H9 (cell line): ENCODE measurements around the gene BRD7. TPM values are rescaled to one million over a fixed set of nuclear protein-coding genes. Genes with fewer than 3 reads are reported as not detected.
A peak's percentile ranks its signal among the peaks of the same experiment; 100 is the strongest.

Experiments used
- DNase-seq: peaks from one replicate; pipeline ENCODE4 v3.0.0-alpha.2; 2017
- H2AFZ ChIP-seq: one replicate; pipeline ENCODE4 v1.6.1; 2013; ENCODE audit warnings: mild to moderate bottlenecking, low read length, control low read depth, moderate library complexity
- H2AK5ac ChIP-seq: 2 replicates; pipeline ENCODE4 v1.6.1; 2013; ENCODE audit warnings: low read length, control low read depth, mixed read lengths; ENCODE audit not compliant: insufficient read length
- H2BK120ac ChIP-seq: one replicate; pipeline ENCODE4 v1.6.1; 2013; ENCODE audit warnings: low read depth, mild to moderate bottlenecking, low read length, control low read depth, inconsistent platforms; ENCODE audit not compliant: poor library complexity, severe bottlenecking
- H2BK12ac ChIP-seq: 2 replicates; pipeline ENCODE4 v1.6.1; 2013; ENCODE audit warnings: low read length, control low read depth, mixed read lengths, low read depth; ENCODE audit not compliant: insufficient read length
- H2BK15ac ChIP-seq: 2 replicates; pipeline ENCODE4 v1.6.1; 2013; ENCODE audit warnings: low read depth, low read length, control low read depth
- H2BK20ac ChIP-seq: one replicate; pipeline ENCODE4 v1.6.1; 2013; ENCODE audit warnings: low read depth, mild to moderate bottlenecking, low read length, control low read depth, inconsistent platforms; ENCODE audit not compliant: poor library complexity, severe bottlenecking
- H2BK5ac ChIP-seq: 2 replicates; pipeline ENCODE4 v1.6.1; 2013; ENCODE audit warnings: low read length, control low read depth, mixed read lengths; ENCODE audit not compliant: insufficient read length
- H3K14ac ChIP-seq: 2 replicates; pipeline ENCODE4 v1.6.1; 2013; ENCODE audit warnings: low read length, control low read depth; ENCODE audit not compliant: insufficient read depth
- H3K18ac ChIP-seq: 2 replicates; pipeline ENCODE4 v1.6.1; 2013; ENCODE audit warnings: low read depth, mild to moderate bottlenecking, mixed read lengths, low read length, control low read depth; ENCODE audit not compliant: insufficient read length
- H3K23ac ChIP-seq: 2 replicates; pipeline ENCODE4 v1.6.1; 2013; ENCODE audit warnings: low read length, control low read depth, mixed read lengths, low read depth; ENCODE audit not compliant: insufficient read length
- H3K23me2 ChIP-seq: 2 replicates; pipeline ENCODE4 v1.6.1; 2013; ENCODE audit warnings: low read depth, mild to moderate bottlenecking, mixed read lengths, low read length, control low read depth; ENCODE audit not compliant: insufficient read length, poor library complexity, severe bottlenecking
- H3K27ac ChIP-seq: 2 replicates; pipeline ENCODE4 v1.5.1; 2013; ENCODE audit warnings: low read length, control low read depth, mixed read lengths, low read depth; ENCODE audit not compliant: insufficient read length
- H3K27me3 ChIP-seq: 2 replicates; pipeline ENCODE4 v1.6.1; 2013; ENCODE audit warnings: low read length, control low read depth, inconsistent platforms; ENCODE audit not compliant: insufficient read depth
- H3K4ac ChIP-seq: 2 replicates; pipeline ENCODE4 v1.6.1; 2013; ENCODE audit warnings: low read depth, mild to moderate bottlenecking, control low read depth, inconsistent platforms, low read length, moderate library complexity
- H3K4me1 ChIP-seq: 2 replicates; pipeline ENCODE4 v1.6.1; 2013; ENCODE audit warnings: low read length, control low read depth, inconsistent platforms; ENCODE audit not compliant: insufficient read depth
- H3K4me2 ChIP-seq: 2 replicates; pipeline ENCODE4 v1.6.1; 2013; ENCODE audit warnings: low read length, control low read depth, mixed read lengths; ENCODE audit not compliant: insufficient read length, insufficient read depth
- H3K56ac ChIP-seq: 2 replicates; pipeline ENCODE4 v1.6.1; 2013; ENCODE audit warnings: low read depth, mild to moderate bottlenecking, mixed read lengths, low read length, control low read depth; ENCODE audit not compliant: insufficient read length
- H3K79me1 ChIP-seq: 2 replicates; pipeline ENCODE4 v1.6.1; 2013; ENCODE audit warnings: low read depth, mild to moderate bottlenecking, moderate library complexity, low read length, control low read depth, inconsistent platforms; ENCODE audit not compliant: insufficient read depth, poor library complexity, severe bottlenecking
- H3K79me2 ChIP-seq: 2 replicates; pipeline ENCODE4 v1.6.1; 2013; ENCODE audit warnings: low read length, control low read depth, inconsistent platforms; ENCODE audit not compliant: insufficient read depth
- H3K9ac ChIP-seq: 2 replicates; pipeline ENCODE4 v1.6.1; 2013; ENCODE audit warnings: low read length, control low read depth, mixed read lengths; ENCODE audit not compliant: insufficient read length; ENCODE audit errors: extremely low read depth
- H3K9me3 ChIP-seq: one replicate; pipeline ENCODE4 v1.6.1; 2013; ENCODE audit warnings: low read depth, low read length, inconsistent platforms; ENCODE audit not compliant: control insufficient read depth
- H3T11ph ChIP-seq: one replicate; pipeline ENCODE4 v1.6.1; 2013; ENCODE audit warnings: mild to moderate bottlenecking, low read length, control low read depth, inconsistent platforms
- H4K20me1 ChIP-seq: one replicate; pipeline ENCODE4 v1.6.1; 2013; ENCODE audit not compliant: control insufficient read depth, insufficient read length, insufficient read depth
- H4K5ac ChIP-seq: 2 replicates; pipeline ENCODE4 v1.6.1; 2013; ENCODE audit warnings: low read depth, mild to moderate bottlenecking, mixed read lengths, low read length, control low read depth; ENCODE audit not compliant: insufficient read length
- H4K8ac ChIP-seq: replicated peaks from 2 replicates; pipeline ENCODE4 v1.6.1; 2013; ENCODE audit warnings: low read length, control low read depth, mixed read lengths, low read depth; ENCODE audit not compliant: insufficient read length
- H4K91ac ChIP-seq: 2 replicates; pipeline ENCODE4 v1.6.1; 2013; ENCODE audit warnings: low read depth, mild to moderate bottlenecking, moderate library complexity, mixed read lengths, low read length, control low read depth; ENCODE audit not compliant: insufficient read length
- H3K27ac Mint-ChIP-seq, 3 experiments: 2 replicates in 2 of 3; 3 replicates in 1 of 3; pipeline ENCODE4 v1.8.0; 2020 to 2021; ENCODE audit warnings: mixed read lengths in 3 of 3, mild to moderate bottlenecking in 1 of 3, moderate library complexity in 1 of 3
- H3K27me3 Mint-ChIP-seq: 2 replicates; pipeline ENCODE4 v1.8.0; 2021; ENCODE audit warnings: low read depth, mild to moderate bottlenecking, moderate library complexity, mixed read lengths
- H3K36me3 Mint-ChIP-seq, 3 experiments: 2 replicates in 2 of 3; 3 replicates in 1 of 3; pipeline ENCODE4 v1.8.0; 2020 to 2021; ENCODE audit warnings: low read depth in 3 of 3, mixed read lengths in 3 of 3; ENCODE audit not compliant: insufficient read depth in 1 of 3
- H3K4me1 Mint-ChIP-seq, 2 experiments: 2 replicates each; pipeline ENCODE4 v1.8.0; 2020; ENCODE audit warnings: mixed read lengths in 2 of 2
- H3K4me3 Mint-ChIP-seq, 2 experiments: 2 replicates in 1 of 2; 3 replicates in 1 of 2; pipeline ENCODE4 v1.8.0; 2020 to 2021; ENCODE audit warnings: mild to moderate bottlenecking in 2 of 2, mixed read lengths in 2 of 2, moderate library complexity in 1 of 2
- H3K9me3 Mint-ChIP-seq, 2 experiments: 2 replicates in 1 of 2; 3 replicates in 1 of 2; pipeline ENCODE4 v1.8.0; 2020; ENCODE audit warnings: mild to moderate bottlenecking in 2 of 2, mixed read lengths in 2 of 2, moderate library complexity in 1 of 2
- CTCF ChIP-seq: fragments of 200-600 bp; sonication (generic); conservative IDR thresholded peaks from 3 replicates; pipeline ENCODE4 v1.8.0; 2021; ENCODE audit warnings: antibody characterized with exemption, mild to moderate bottlenecking
- WGBS: extraction: QIAGEN DNeasy Blood & Tissue Kit; methylation state at CpG from one replicate; pipeline ENCODE4 v1.1.7; 2013; ENCODE audit warnings: missing lambda C conversion rate, low lambda C conversion rate, mixed read lengths; ENCODE audit not compliant: insufficient read length; ENCODE audit errors: extremely low coverage; 5-methylcytosine and 5-hydroxymethylcytosine counted together
- total RNA-seq: library from RNA; stranded (reverse); gene quantifications from 2 replicates; pipeline ENCODE4 v1.2.1, GENCODE V29; 2021

The BRD7 gene
- total RNA-seq, 1 experiment from 2014 or later: 112 TPM

DNA sequence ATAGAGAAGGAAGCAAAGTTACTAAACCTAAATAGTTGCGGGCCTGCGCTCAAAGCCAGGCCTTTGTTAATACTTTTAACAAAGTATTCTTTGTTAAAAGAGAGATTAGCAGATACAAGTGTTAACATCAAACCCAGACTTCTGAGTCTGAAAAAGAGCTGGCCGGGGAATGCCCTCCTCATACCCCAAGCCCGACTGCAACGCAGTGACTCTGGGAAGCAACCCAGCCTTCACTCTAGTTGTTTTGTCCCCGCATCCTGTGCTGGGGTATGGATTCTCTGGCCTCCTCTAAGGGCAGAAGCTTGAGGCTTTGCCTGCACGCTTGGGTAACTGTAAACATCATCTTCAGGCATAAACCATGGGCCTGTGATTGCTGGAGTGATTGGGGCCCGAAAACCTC lies 54.1 kb downstream of the BRD7 start:
- no peaks in the 10 kb centered on the region for H4K20me1 ChIP-seq
- Mint-ChIP-seq H3K4me1 (peaks cover 0 to 6% of the 10 kb centered on the region in 2 experiments; a peak in 1 of 4 replicates), H3K4me3 (no peak overlapping the region), H3K27me3 (no peaks in the 10 kb centered on the region), H3K36me3 (peaks cover 3 to 64% (median 39%) of the 10 kb centered on the region in 3 experiments; a peak in 5 of 7 replicates), H3K27ac (peak overlapping the region in 2 of 3 experiments; percentile 80 to 87; a peak in 5 of 7 replicates), H3K9me3 (no peaks in the 10 kb centered on the region)
- no peak overlapping the region for H3K4me2 ChIP-seq
- H2BK12ac ChIP-seq: no peak overlapping the region
- no peak overlapping the region for H3K4ac ChIP-seq
- no peaks in the 10 kb centered on the region for H3K27me3 ChIP-seq
- no CpG with 5 or more reads among the region's 8 CpGs for WGBS
- no peak overlapping the region for H2AK5ac ChIP-seq
- no peak overlapping the region for H2BK5ac ChIP-seq
- no peaks in the 10 kb centered on the region for H3K79me1 ChIP-seq
- no peak overlapping the region for H4K5ac ChIP-seq
- H3K18ac ChIP-seq: no peak overlapping the region
- H4K8ac ChIP-seq: no peak overlapping the region
- no peaks in the 10 kb centered on the region for H3K4me1 ChIP-seq
- no peak overlapping the region for H3T11ph ChIP-seq
- no peak overlapping the region for H2AFZ ChIP-seq
- H3K27ac ChIP-seq: no peak overlapping the region
- no peak for DNase-seq
- no peak overlapping the region for H3K9ac ChIP-seq
- no peak overlapping the region for H3K14ac ChIP-seq
- H2BK120ac ChIP-seq: no peak overlapping the region
- no peak overlapping the region for H2BK15ac ChIP-seq
- no peak overlapping the region for H3K23ac ChIP-seq
- H3K56ac ChIP-seq: no peak overlapping the region
- TF ChIP-seq CTCF: no peak
- H2BK20ac ChIP-seq: no peak overlapping the region
- no peaks in the 10 kb centered on the region for H3K23me2 ChIP-seq
- no peak overlapping the region for H4K91ac ChIP-seq
- no peaks in the 10 kb centered on the region for H3K79me2 ChIP-seq
- no peaks in the 10 kb centered on the region for H3K9me3 ChIP-seq
